ENCODE data around the gene SERPINB3.

Gene SERPINB3

DNA sequence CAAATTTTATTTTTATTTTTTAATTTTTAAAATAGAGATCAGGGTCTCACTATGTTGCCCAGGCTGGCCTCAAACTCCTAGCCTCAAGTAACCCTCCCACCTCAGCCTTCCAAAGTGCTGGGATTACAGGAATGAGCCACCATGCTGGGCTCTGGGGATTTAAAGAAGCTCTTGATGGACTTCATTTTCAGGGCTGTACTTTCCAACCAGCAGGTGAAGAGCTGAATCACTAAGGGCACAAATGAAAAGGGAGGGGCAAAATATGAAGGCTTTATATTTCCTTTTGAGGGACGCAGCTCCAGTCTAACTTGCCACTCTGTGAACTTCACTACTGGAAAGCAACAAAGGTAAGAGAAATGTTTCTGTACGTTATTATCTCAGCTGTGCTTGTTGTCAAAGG is 41.0 kb upstream of the SERPINB3 start, which contains the start of gene SERPINB11:
SERPINB11 (plus strand) TSS at position 301 of the 400 bp plus-strand sequence. CDS start 7,234 bp downstream, outside the sequence.
- Histone ChIP-seq H3K4me3 (ENCODE audit: low read depth, low read length, poor library complexity, severe bottlenecking) (no peak within 1 kb of the TSS), H3K4me1 (ENCODE audit: insufficient read depth, low read length, severe bottlenecking) (no peaks in the 10 kb centered on the region), H3K36me3 (ENCODE audit: insufficient read depth, low read length) (no peaks in the 10 kb centered on the region), H3K27ac (ENCODE audit: low read depth, low read length, poor library complexity, severe bottlenecking) (no peak within 1 kb of the TSS), H3F3A (ENCODE audit: insufficient read depth, low read length) (no peaks in the 10 kb centered on the region), H3K9me3 (ENCODE audit: low read length) (no peaks in the 10 kb centered on the region), H3K27me3 (ENCODE audit: insufficient read depth, low read length) (no peaks in the 10 kb centered on the region), H3K9ac (ENCODE audit: low read length) (no peak within 1 kb of the TSS), H4K20me1 (ENCODE audit: insufficient read depth, low read length) (no peaks in the 10 kb centered on the region), H3K9me2 (ENCODE audit: low read depth, low read length) (no peaks in the 10 kb centered on the region), H3K79me2 (ENCODE audit: insufficient read depth, low read length) (no peaks in the 10 kb centered on the region), H2AFZ (ENCODE audit: low read length) (no peak within 1 kb of the TSS), H3K4me2 (ENCODE audit: low read length) (no peak within 1 kb of the TSS)
- TF ChIP-seq EZH2 (IDR thresholded peaks at IDR 0.05; ENCODE audit: borderline replicate concordance, low read length): no peak
- TF ChIP-seq, protein P1, sequence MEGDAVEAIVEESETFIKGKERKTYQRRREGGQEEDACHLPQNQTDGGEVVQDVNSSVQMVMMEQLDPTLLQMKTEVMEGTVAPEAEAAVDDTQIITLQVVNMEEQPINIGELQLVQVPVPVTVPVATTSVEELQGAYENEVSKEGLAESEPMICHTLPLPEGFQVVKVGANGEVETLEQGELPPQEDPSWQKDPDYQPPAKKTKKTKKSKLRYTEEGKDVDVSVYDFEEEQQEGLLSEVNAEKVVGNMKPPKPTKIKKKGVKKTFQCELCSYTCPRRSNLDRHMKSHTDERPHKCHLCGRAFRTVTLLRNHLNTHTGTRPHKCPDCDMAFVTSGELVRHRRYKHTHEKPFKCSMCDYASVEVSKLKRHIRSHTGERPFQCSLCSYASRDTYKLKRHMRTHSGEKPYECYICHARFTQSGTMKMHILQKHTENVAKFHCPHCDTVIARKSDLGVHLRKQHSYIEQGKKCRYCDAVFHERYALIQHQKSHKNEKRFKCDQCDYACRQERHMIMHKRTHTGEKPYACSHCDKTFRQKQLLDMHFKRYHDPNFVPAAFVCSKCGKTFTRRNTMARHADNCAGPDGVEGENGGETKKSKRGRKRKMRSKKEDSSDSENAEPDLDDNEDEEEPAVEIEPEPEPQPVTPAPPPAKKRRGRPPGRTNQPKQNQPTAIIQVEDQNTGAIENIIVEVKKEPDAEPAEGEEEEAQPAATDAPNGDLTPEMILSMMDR (IDR thresholded peaks at IDR 0.05; ENCODE audit: low read length): no peak

DNA sequence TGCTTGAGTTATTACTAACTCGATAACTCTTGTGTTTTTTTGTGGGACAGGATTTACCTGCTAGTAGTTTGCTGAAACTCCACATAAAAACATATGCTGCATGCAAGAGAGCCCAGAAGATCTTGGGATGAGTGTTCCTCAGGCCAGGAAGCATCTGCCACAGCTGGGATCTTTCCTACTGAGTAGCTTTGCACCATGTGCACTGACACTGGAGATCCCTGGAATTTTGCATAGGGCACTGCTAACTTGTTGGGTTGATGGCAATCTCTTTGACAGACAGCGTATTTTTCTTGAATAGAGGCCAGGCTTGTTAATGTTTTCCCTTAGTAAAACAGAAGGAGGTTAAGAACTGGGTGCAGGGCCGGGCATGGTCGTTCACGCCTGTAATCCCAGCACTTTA is 40.3 kb upstream of the SERPINB3 start:
- no peaks in the 10 kb centered on the region for H3K79me2 ChIP-seq (ENCODE audit: insufficient read depth, low read length)
- no peaks in the 10 kb centered on the region for H3K36me3 ChIP-seq (ENCODE audit: insufficient read depth, low read length)
- no peak overlapping the region for H3K4me3 ChIP-seq (ENCODE audit: low read depth, low read length, poor library complexity, severe bottlenecking)
- no peaks in the 10 kb centered on the region for H3K9me2 ChIP-seq (ENCODE audit: low read depth, low read length)
- no peaks in the 10 kb centered on the region for H4K20me1 ChIP-seq (ENCODE audit: insufficient read depth, low read length)
- H3K9me3 ChIP-seq (ENCODE audit: low read length): no peaks in the 10 kb centered on the region
- TF ChIP-seq EZH2 (IDR thresholded peaks at IDR 0.05; ENCODE audit: borderline replicate concordance, low read length): no peak
- TF ChIP-seq, protein P1 (IDR thresholded peaks at IDR 0.05; ENCODE audit: low read length): no peak
- no peaks in the 10 kb centered on the region for H3F3A ChIP-seq (ENCODE audit: insufficient read depth, low read length)
- H3K4me2 ChIP-seq (ENCODE audit: low read length): no peak overlapping the region
- H2AFZ ChIP-seq (ENCODE audit: low read length): no peak overlapping the region
- no peaks in the 10 kb centered on the region for H3K27me3 ChIP-seq (ENCODE audit: insufficient read depth, low read length)
- H3K9ac ChIP-seq (ENCODE audit: low read length): no peak overlapping the region
- no peak overlapping the region for H3K27ac ChIP-seq (ENCODE audit: low read depth, low read length, poor library complexity, severe bottlenecking)
- H3K4me1 ChIP-seq (ENCODE audit: insufficient read depth, low read length, severe bottlenecking): no peaks in the 10 kb centered on the region

DNA sequence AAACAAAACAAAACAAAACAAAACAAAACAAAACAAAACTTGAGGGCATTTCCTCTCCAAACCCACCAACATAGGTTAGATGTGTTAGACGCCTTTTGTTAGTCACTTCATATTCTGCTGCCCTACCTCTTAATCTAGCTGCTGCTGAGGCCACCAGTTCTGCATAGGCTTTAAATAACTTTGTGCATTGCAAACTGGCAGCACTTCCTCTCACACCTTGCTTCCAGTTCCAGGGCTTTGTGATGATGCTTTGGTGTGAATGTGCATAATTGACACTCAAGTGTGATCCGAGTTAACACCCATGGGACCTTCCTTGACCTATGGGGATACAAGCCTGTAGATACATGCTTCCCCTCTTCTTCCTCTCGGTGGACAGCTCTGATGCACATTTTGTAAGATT is 38.8 kb upstream of the SERPINB3 start:
- TF ChIP-seq EZH2 (IDR thresholded peaks at IDR 0.05; ENCODE audit: borderline replicate concordance, low read length): no peak
- TF ChIP-seq, protein P1 (IDR thresholded peaks at IDR 0.05; ENCODE audit: low read length): no peak
- no peaks in the 10 kb centered on the region for H3K27me3 ChIP-seq (ENCODE audit: insufficient read depth, low read length)
- H3K27ac ChIP-seq (ENCODE audit: low read depth, low read length, poor library complexity, severe bottlenecking): no peak overlapping the region
- H3K9me2 ChIP-seq (ENCODE audit: low read depth, low read length): no peaks in the 10 kb centered on the region
- no peak overlapping the region for H3K9ac ChIP-seq (ENCODE audit: low read length)
- H4K20me1 ChIP-seq (ENCODE audit: insufficient read depth, low read length): no peaks in the 10 kb centered on the region
- no peaks in the 10 kb centered on the region for H3K79me2 ChIP-seq (ENCODE audit: insufficient read depth, low read length)
- no peak overlapping the region for H2AFZ ChIP-seq (ENCODE audit: low read length)
- no peak overlapping the region for H3K4me2 ChIP-seq (ENCODE audit: low read length)
- H3F3A ChIP-seq (ENCODE audit: insufficient read depth, low read length): no peaks in the 10 kb centered on the region
- H3K9me3 ChIP-seq (ENCODE audit: low read length): no peaks in the 10 kb centered on the region
- no peaks in the 10 kb centered on the region for H3K36me3 ChIP-seq (ENCODE audit: insufficient read depth, low read length)
- H3K4me1 ChIP-seq (ENCODE audit: insufficient read depth, low read length, severe bottlenecking): no peaks in the 10 kb centered on the region
- H3K4me3 ChIP-seq (ENCODE audit: low read depth, low read length, poor library complexity, severe bottlenecking): no peak overlapping the region

Measured in OCI-LY1 (cell line).